CD4-positive, alpha-beta T cell treated with Interleukin-2 at 100 ng/mL for 4 hours (primary cell): ENCODE measurements around the gene CLDN2.
"Not testable (repeated sequence)": the region's sequence is repeated elsewhere in the genome, so short reads cannot be mapped to it uniquely, and the experiment has no call there.

ENCODE experiments used
- DNase-seq: peaks from one replicate; pipeline ENCODE4 v3.0.0-alpha.2; 2020; ENCODE audit warnings: low spot score

CLDN2 gene

GRCh38 chrX:106959901-106960300 is 39.7 kb downstream of the CLDN2 start:
- DNase-seq, result no peak

DNA sequence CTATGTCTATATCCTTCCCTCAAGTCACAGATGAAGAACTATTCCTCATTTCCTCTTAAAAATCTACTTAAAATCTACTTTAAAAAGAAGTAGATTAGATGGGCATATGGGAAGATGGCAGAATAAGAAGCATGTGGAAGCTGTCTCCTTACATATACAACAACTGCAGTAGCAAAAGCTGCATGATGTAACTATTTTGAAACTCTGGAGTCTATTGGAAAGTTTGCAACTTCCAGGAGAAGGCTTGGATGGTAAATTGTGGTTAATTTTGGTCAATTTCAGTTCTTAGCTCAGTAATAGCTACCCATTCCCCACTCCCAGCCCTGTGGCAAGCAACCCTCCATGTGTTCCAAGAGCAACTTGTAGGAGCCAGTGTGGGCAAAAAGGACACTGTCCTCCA is 42.9 kb downstream of the CLDN2 start:
- no peak for DNase-seq

DNA sequence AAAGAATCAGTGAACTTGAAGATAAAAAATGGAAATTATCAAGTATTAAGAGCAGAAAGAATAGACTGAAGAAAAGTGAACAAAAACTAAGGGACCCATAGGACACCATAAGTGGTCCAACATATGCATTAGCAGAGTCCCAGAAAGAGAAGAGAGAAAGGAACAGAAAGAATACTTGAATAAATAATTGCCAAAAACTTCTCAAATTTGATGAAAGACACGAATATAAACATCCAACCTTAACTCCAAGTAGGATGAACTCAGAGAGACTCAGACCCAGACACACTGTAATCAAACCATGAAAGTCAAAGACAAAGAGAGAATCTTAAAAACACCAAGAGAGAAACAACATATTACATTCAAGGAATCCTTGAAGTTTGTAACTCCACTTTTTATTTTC is 44.1 kb downstream of the CLDN2 start:
- no peak for DNase-seq

DNA sequence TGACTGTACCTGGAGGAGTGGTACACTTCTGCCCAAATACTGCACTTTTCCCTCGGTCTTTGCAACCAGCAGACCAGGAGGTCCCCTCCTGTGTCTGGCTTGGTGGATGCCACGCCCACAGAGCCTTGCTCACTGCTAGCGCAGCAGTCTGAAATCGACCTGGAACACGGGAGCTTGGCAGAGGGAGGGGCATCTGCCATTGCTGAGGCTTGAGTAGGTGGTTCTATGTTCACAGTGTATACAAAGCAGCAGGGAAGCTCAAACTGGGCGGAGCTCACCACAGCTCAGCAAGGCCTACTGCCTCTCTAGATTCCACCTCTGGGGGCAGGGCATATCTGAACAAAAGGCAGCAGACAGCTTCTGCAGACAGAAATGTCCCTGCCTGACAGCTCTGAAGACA is 46.3 kb downstream of the CLDN2 start:
- DNase-seq, result not testable (repeated sequence)

GRCh38 chrX:106972896-106973295 is 52.7 kb downstream of the CLDN2 start:
- DNase-seq, result no peak

DNA sequence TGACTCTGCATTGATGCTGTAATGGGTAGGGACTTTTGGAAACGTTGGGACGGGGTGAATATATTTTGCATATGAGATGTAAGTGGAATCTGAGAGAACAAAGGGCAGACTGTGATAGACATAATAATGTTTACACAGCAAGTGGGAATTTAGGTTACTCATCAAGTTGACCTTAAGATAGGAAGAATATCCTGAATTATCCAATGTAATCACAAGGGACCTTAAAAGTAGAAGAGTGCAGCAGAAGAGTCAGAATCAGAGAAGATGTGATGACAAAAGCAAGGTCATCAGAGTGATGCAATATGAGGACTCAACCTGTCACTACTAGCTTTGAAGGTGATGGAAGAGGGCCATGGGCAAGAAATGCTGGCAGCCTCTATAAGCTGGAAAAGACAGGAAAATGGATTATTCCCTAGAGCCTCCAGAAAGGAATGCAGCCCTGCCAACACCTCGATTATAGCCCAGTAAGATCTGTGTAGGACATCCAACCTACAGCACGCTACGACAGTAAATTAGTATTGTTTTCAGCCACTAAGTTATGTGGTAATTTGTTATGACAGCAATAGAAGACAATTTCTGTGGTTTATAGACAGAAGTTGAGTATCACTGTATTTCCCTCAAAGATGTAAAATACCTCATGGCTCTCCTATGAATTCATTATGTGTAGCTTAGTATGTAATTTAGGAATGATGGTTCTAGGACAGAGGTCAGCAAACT is 53.4 kb downstream of the CLDN2 start:
- DNase-seq, result no peak

GRCh38 chrX:106976416-106976815 is 56.2 kb downstream of the CLDN2 start:
- DNase-seq, result no peak
